ENCODE results near the gene RGCC.
"Not testable (repeated sequence)": the region's sequence is repeated elsewhere in the genome, so short reads cannot be mapped to it uniquely, and the experiment has no call there.

The RGCC gene

DNA sequence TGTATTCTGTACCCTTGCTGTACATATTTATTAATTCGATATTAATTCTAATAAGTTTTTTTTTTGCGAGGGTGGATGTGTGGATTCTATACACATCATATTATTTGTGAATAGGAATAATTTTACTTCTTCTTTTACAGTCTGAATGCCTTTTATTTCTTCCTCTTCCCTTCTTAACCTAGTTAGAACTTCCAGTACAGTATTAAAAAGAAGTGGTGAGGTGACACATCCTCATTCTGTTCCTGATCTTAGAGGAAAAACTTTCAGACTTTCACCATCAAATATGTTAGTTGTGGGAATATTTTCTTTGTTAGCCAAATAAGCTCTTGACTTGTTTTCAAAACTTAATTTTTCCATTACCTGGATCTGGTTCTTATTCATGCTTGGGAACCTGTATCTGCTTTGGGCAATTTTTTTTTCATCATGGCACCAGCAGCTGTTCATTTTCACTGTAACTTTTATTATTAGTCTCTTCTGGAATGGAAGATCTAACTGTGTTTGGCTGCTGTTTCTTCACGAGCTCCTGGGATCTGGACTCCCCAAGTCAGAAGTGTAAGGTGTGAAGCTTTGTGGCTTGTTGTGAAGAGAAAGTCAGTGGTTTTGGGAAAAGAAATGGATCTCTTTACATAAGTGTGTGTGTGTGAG is 33.1 kb downstream of the RGCC start:
- DNase-seq = no peak

DNA sequence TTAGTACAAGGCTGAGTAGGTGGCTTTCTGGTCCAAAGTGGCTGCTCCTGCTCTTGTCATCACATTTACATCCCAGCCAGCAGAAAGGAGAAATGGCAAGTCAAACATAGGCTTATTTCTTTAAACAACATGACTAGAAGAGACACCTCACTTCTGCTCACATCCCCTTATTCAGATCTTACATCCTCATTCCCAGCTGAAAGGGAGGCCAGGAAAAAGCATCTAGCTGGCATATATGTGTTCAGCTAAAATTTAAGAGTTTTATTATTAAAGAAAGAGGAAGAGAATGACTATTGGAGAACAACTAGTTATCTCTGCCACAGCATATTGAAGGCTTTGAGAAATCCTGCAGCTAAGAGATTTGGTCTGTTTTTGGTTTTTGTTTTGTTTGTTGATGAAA is 34.1 kb downstream of the RGCC start:
- DNase-seq = no peak

- DNase-seq = no peak
These were observed 35.3 kb downstream of the RGCC start for GRCh38 chr13:41492432-41493260.

- no peak for DNase-seq
These were observed 36.9 kb downstream of the RGCC start for GRCh38 chr13:41494202-41494601.

DNA sequence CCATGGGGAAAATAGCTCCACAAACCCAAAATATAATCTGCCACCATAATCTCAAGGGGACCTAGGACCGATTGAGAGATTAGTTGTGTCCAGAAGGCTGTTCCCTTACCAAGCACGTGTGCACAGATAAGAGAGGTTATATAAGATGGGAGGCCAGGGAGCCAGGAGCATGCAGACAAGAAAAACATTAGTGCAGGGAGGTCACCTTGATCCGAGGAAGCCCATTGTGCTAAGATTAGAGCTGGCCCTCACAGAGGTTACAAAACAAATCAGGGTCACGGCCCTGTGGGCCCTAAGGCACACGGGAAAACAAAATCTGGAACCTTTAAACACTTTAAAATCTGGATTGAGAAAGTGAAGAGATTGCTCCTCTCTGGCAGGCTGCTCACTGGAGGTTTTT is 37.7 kb downstream of the RGCC start:
- no peak for DNase-seq

- DNase-seq = no peak
These were observed 39.3 kb downstream of the RGCC start for GRCh38 chr13:41496420-41497234.

GRCh38 chr13:41497436-41497835 is 40.1 kb downstream of the RGCC start:
- no peak for DNase-seq

- no peak for DNase-seq
These were observed 42.1 kb downstream of the RGCC start for GRCh38 chr13:41499452-41499851.

DNA sequence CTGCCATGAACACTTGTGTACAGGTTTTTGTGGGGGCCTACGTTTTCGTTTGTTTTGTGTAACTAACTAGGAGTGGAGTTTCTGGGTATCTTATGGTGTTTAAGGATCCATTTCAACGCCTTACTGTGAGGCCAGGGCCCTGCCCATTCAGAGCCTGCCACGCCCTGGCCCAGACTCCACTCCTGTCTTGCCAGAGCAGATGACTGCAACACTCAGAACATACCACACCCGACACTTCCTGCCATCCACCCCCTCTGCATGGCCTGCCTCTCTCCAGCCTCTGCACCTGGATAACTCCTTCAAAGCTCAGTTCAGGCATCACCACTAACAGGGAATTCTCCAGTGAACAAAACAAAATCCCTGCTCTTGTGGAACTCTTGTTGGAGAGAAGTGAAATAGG is 43.2 kb downstream of the RGCC start:
- no peak for DNase-seq

GRCh38 chr13:41501281-41501680 is 43.9 kb downstream of the RGCC start:
- DNase-seq = no peak

DNA sequence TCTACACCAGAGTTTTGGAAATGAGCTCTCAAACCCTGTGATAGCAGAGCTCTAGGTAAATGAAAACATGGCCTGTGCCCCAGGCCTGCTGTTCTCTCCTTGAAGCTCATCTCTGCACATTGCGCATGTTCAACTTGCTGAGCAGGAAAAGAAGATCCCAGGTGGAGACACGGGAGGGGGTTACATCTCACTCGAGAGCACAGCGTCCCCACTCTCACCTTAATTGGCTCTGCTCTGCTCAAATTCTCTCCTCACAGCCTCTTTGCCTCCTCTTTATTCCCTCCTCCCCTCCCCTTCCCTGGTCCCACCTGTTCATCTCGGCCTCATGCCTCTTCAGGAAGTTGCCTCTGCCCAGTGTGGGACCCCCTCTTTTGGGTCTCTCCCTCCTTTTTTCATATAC is 44.7 kb downstream of the RGCC start:
- no peak for DNase-seq

DNA sequence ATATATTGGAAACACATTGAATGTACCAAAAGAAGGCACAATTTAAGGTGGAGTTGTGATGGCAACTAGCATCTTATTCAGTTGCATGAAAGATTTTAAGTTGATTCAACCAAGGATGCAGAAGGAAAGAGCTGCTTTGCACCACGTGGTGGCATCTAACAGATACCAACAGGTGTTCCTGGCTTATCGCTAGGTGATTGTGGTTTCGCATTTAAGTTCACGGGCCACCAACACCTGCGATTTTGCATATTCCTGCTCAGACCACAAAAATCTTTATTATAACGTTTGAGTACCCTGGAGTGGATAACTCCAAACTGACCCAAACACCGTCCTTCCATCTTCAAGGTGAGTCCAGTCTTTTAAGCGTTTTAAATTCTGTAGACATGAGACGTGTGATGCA is 45.3 kb downstream of the RGCC start:
- no peak for DNase-seq

DNA sequence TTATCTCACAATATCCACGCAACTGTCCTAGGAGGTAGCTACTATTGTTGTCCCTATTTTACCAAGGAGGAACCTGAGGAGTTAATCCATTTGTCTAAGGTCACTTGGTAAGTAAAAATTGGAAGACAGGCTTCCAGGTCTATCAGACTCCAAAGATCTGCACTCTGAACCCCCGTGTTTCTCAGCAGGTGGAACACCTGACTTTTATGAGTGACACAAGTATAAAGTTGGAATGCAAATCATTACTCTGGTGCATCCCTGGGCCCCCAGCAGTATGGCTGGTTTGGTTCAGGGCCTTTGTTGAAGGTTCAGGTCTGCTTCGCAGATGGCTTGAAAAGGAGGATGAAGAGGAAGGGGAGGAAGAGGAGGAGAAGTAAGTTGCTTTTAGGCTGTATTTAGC is 46.0 kb downstream of the RGCC start:
- no peak for DNase-seq

DNA sequence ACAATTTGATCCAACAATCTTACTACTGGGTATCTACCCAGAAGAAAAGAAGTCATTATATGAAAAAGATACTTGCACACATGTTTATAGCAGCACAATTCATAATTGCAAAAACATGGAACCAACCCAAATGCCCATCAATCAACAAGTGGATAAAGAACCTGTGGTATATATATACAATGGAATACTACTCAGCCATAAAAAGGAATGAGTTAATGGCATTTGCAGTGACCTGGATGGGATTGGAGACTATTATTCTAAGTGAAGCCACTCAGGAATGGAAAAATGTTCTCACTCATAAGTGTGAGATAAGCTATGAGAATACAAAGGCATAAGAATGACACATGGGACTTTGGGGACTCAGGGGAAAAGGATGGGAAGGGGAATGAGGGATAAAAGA is 47.3 kb downstream of the RGCC start:
- not testable (repeated sequence) for DNase-seq

DNA sequence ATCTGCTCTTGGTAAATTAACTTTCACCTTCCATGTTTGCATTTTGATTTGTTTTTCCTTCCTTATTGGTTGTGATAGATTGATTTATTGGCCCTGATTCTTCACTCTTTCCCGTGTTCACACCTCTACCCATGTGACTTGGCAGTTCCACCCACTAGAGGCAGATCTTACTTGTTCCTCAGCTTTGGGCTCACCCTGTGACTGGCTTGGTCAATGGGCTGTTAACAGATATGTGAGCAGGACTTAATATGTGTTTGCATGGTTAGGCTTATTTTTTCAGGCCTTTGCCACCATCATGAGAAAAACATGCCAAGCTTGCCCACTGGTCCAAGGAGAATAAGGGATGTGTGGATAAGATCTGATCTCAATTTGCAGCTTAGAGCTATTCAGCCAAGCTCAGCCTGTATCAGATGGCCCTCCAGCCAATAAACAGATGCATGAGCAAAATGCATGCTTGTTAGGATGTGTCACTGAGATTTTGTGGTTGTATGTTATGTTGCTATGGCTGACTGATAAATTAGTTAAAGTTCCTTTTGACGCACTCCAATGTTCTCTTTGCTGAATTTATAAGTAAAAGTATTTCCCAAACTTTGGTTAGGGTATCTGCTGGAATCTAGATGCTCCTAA is 48.0 kb downstream of the RGCC start:
- DNase-seq = no peak

GRCh38 chr13:41506312-41506711 is 49.0 kb downstream of the RGCC start:
- DNase-seq = no peak

- DNase-seq = no peak
These were observed 52.6 kb downstream of the RGCC start for GRCh38 chr13:41509971-41510370.

DNA sequence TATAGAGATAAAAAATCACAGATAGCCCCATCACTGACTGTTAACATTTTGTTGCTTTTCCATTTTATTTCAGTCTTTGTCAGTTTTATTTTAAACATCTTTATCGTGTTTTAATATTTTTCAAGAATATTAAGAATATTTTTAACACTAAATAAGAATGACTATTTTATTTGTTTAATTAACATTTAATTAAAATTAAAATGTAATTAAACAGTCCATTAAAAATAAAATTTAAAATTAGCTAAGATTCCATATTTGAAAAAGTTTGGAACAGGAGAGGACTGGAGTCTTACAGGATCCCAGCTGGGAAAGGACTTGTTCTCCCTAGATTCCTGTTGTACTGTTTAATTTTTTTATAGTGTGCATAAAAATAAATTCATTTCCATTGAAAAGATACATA is 54.5 kb downstream of the RGCC start:
- DNase-seq = no peak

- no peak for DNase-seq
These were observed 55.1 kb downstream of the RGCC start for GRCh38 chr13:41512441-41512840.

GRCh38 chr13:41513600-41513999 is 56.2 kb downstream of the RGCC start:
- no peak for DNase-seq

DNA sequence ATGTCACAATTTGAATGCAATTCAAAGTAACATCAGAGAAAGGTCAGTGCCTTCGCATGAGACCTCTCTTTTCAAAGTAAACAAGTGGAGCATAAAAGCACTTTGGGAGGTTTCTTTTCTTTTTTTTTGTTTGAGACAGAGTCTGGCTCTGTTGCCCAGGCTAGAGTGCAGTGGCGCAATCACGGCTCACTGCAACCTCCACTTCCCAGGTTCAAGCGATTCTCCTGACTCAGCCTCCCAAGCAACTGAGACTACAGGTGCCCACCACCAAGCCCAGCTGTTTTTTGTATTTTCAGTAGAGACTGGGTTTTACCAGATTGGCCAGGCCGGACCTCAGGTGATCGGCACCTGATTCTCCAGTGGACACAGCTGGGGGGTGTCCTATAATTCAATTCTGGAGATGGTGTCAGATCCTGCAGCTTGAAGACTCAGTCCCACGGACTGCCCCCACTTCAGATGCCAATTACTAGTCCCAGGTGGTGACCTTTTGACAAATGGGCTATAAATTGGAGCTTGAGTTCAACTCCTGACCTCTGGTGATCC is 57.6 kb downstream of the RGCC start:
- DNase-seq = no peak
